Activated T-helper 1 cell treated with Interleukin-2 at 50 U/mL for 16 hours (primary cell): ENCODE measurements around the gene OBSCN.

Experiments
- DNase-seq: peaks from one replicate; pipeline ENCODE4 v3.0.0-alpha.2; 2020; ENCODE audit warnings: low read depth

OBSCN gene

GRCh38 chr1:228325267-228325666 lies 117.4 kb downstream of the OBSCN start:
- DNase-seq: no peak

DNA sequence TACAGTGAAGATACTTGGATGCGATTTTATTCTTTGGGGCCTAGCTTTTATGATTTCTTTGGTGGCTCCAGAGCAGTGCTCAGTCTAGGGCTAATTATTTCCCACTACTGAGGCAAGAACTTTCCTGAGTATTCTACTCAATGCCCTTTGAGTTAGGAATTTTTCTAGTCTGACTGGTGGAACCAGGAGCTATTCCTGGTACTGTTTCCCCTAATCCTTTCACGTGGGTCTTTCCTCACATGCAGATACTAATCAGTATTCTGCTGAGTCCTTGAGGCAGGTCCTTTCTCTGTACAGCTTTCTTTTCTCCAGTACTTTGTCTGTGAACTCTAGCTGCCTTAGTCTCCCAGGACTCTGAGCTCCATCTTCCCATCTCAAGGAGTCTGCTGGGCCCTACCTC lies 122.0 kb downstream of the OBSCN start:
- no peak for DNase-seq

- DNase-seq: no peak
These were observed 125.2 kb downstream of the OBSCN start for GRCh38 chr1:228332797-228333738.

DNA sequence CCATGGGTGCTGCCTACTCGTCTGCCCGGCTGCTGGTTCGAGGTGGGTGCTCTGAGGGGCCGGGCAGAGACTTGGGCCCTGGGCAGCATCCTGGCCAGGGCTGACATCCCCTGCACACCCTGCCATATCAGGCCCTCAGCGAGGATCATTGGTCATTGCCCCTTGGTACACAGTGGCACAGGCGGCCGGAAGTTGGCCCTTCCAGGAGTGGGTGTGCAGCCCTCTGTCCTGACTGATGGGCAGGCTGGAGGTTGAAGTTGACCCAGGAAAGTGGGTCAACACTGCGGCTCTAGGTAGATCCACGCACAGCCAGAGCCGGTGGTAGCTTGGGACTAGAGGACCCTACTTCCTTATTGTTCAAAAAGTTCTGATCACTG lies 125.9 kb downstream of the OBSCN start:
- DNase-seq: no peak

- DNase-seq: no peak
These were observed 126.5 kb downstream of the OBSCN start for GRCh38 chr1:228334226-228334935.

DNA sequence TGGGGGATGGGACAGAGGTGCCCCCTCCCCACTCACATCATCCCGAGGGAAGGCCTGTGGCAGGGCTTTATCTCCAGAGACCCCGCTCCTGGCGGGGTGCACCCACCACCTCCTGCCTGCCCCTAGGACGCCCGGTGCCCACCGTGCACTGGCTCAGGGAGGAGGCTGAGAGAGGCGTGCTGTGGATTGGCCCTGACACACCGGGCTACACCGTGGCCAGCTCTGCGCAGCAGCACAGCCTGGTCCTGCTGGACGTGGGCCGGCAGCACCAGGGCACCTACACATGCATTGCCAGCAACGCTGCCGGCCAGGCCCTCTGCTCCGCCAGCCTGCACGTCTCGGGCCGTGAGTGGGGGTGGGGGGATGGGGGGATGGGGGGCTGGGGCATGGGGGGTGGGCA lies 127.1 kb downstream of the OBSCN start:
- DNase-seq: no peak

DNA sequence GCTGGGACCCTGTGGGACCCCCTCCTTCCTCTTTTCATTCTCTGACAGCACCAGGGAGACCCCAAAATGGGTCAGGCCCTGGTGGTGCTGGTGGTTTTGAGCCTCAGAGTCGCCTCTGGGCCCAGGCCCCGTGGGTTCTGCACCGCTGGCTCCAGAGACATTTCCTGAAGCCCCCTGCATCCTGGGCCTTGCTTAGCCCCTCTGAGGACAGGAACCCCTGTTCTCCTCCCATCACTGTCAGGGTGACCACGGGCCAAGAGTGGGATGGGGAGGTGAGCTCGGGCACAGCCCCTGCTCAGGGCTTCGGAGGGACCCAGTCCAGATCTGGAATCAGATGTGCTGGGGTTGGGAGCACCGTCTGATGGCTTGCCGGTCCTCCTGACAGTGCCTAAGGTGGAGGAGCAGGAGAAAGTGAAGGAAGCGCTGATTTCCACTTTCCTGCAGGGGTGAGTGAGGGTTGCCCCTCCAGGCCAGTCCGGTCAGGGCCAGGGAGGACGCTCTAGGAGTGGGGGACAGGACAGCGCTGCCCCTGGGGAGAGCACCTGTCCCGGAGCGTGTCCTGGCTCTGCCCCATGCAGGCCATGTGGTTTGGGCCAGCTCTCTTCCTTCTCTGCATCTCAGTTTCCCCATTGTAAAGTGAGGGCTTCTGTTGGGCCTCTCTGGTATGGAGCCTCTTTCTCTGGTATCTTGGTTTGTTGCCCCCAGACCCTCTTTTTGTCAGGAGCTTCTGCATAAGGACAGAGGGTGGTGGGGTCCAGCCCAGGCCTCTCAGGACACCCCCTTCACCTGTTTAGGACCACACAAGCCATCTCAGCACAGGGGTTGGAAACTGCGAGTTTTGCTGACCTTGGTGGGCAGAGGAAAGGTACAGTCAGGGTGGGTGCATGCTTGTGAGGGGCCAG lies 127.8 kb downstream of the OBSCN start:
- no peak for DNase-seq

- DNase-seq: no peak
These were observed 128.6 kb downstream of the OBSCN start for GRCh38 chr1:228336308-228337030.

DNA sequence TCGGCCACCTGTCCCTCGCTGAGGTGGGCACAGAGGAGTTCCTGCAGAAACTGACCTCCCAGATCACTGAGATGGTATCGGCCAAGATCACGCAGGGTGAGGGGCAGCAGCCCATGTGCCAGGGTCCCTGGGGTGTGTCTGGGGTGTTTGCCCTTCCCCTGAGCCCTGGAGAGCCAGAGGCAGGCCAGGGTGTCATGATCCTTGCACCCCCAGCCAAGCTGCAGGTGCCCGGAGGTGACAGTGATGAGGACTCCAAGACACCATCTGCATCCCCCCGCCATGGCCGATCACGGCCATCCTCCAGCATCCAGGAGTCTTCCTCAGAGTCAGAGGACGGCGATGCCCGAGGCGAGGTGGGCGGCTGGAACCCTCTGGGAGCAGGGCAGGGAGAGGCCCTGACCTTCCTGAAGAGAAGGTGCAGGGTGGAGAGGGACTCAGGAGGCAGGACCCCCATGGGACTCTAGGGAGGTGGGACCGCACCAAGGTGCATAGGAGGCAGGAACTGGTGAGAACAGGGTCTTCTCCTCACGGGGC lies 129.3 kb downstream of the OBSCN start:
- DNase-seq: no peak

DNA sequence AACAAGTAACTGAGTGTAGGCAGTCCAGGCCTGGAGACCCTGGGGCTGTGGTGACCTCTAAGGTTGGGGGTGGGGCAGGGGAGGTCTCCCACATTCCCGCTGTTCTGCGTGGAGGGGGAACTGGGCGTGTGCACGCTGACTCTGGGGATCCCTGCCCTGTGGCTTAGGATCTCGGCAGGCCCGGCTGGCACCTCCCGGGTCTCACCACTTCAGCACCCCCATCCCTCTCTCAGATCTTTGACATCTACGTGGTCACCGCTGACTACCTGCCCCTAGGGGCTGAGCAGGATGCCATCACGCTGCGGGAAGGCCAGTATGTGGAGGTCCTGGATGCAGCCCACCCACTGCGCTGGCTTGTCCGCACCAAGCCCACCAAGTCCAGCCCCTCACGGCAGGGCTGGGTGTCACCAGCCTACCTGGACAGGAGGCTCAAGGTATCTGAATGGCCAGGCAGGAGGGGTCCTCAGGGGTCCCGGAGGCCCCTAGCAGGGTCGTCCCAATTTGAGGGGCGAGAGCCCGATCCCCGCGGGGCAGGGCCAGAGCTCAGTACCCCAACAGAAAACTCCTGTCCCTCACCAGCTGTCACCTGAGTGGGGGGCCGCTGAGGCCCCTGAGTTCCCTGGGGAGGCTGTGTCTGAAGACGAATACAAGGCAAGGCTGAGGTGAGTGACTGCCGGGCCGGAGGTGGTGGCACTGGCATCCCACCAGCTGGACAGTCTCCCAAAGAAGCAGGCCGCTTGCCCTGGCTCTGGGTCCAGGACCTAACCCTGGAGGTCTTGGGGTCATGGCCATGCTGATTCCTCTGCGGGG lies 130.1 kb downstream of the OBSCN start:
- DNase-seq: no peak

DNA sequence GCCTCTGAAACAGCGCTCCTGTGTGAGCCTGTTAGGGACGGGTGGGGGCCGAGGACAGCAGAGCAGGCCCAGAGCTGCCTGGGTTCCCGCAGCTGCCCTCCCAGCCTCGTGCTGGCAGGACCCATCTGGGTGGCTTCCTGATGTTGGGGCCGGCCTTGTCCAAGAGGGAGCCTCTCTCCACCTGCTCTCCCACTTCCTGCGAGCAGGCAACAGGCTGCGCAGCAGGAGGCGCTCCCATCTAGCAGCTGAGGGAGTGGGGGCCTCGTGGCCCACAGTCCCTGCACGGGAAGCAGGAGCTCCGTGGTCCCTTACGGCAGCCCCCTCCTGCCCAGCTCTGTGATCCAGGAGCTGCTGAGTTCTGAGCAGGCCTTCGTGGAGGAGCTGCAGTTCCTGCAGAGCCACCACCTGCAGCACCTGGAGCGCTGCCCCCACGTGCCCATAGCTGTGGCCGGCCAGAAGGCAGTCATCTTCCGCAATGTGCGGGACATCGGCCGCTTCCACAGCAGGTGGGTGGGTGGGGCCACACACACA lies 130.7 kb downstream of the OBSCN start:
- no peak for DNase-seq

- DNase-seq: no peak
These were observed 131.3 kb downstream of the OBSCN start for GRCh38 chr1:228339059-228339704.

- DNase-seq: no peak
These were observed 132.2 kb downstream of the OBSCN start for GRCh38 chr1:228339766-228340685.

- DNase-seq: no peak
These were observed 133.0 kb downstream of the OBSCN start for GRCh38 chr1:228340686-228341449.

GRCh38 chr1:228341450-228341813 lies 133.6 kb downstream of the OBSCN start:
- DNase-seq: no peak

DNA sequence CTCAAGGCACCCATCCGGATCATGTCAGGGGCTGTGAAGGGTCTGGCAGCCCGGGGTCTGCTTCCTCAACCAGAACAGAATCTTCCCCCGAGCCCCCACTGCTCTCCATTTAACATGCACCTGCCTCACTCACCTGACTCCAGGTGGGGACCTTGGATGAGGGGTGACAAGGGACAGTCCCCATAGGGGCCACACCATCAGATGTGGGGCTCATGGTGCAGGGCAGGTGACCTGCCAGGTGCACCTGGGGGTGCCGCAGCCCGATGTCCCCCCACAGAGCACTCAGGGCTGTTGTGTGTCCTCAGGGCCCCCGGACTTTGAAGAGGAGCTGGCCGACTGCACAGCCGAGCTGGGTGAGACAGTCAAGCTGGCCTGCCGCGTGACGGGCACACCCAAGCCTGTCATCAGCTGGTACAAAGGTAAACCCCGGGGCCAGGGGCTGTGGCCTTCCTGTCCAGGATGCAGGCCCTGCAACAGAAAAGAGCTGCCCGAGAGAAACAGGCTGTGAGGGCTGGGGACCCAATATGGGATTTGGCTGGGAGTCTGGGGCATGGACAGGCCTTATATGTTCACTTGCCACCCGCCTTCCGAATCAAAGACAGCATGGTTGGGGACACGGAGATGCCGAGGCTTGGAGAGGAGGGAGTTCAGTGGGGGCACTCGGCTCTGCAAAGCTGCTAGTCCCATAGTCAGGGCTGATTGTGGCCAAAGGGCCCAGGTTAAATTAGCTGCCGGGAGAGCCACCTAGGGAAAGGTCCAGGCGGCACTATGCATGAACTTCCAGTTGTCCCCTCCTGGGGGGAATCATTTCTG lies 134.2 kb downstream of the OBSCN start:
- no peak for DNase-seq

DNA sequence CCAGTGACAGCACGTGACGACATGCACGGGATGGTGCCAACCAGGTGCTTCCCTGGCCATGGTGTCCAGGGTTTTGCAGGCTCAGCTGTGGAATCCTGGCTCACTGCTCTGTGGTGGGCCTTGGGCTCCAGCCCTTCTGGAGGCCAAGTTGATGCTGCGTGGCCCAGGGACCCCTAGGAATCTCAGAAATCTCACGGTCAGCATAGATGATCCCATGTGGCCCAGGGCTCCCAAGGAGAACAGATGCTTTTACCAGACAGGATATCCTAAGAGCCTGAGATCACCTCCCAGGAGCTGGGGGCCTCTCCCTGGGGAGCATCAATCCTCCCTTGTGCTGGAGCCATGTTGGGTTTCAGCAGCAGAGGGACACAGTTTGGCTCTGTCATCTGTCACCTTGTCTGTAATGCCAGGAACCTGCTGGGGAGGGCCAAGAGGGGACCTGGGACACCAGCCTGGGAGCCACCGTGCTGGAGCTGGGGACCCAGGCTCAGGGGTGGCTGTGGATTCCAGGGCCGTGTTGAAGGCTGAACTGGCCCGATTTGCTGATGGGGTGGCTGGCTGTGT lies 134.9 kb downstream of the OBSCN start:
- no peak for DNase-seq
